GM18502 (cell line): ENCODE results near the gene ZDHHC22.

Experiments
- ATAC-seq: cut with Tn5 transposase; IDR thresholded peaks from one replicate; pipeline ENCODE4 v1.9.1; 2021; ENCODE audit warnings: mild to moderate bottlenecking; ENCODE audit not compliant: unreplicated experiment, poor library complexity

ZDHHC22 gene

GRCh38 chr14:77086017-77086727 lies 55.4 kb downstream of the ZDHHC22 start:
- ATAC-seq, result peak; percentile 78

- no peak for ATAC-seq
These were observed 56.1 kb downstream of the ZDHHC22 start for GRCh38 chr14:77085538-77085937.

- ATAC-seq, result no peak
These were observed 56.6 kb downstream of the ZDHHC22 start for GRCh38 chr14:77084985-77085384.

- ATAC-seq, result no peak
These were observed 58.5 kb downstream of the ZDHHC22 start for GRCh38 chr14:77083082-77083481.

- no peak for ATAC-seq
These were observed 59.2 kb downstream of the ZDHHC22 start for GRCh38 chr14:77082356-77082755.
